Mucosa of rectum (tissue), 2 donors: ENCODE results near the gene ARHGEF33.

Experiments
- H3K27ac ChIP-seq, 2 donors: one replicate each; pipeline ENCODE4 v1.7.0; 2013; ENCODE audit warnings: inconsistent platforms in 2 of 2, low read depth in 2 of 2, low read length in 2 of 2
- H3K27me3 ChIP-seq, 2 donors: one replicate each; pipeline ENCODE4 v1.7.0; 2013; ENCODE audit warnings: low read length in 2 of 2; ENCODE audit not compliant: control insufficient read depth in 2 of 2, insufficient read depth in 2 of 2
- H3K36me3 ChIP-seq, 2 donors: one replicate each; pipeline ENCODE4 v1.7.0; 2013; ENCODE audit warnings: low read length in 2 of 2; ENCODE audit not compliant: control insufficient read depth in 2 of 2, insufficient read depth in 2 of 2
- H3K4me1 ChIP-seq, 2 donors: one replicate each; pipeline ENCODE4 v1.7.0; 2013; ENCODE audit warnings: low read length in 2 of 2, mild to moderate bottlenecking in 1 of 2; ENCODE audit not compliant: control insufficient read depth in 2 of 2, insufficient read depth in 2 of 2
- H3K4me3 ChIP-seq, 2 donors: one replicate each; pipeline ENCODE4 v1.7.0; 2013; ENCODE audit warnings: low read length in 2 of 2
- H3K9ac ChIP-seq, 2 donors: one replicate each; pipeline ENCODE4 v1.7.0; 2013; ENCODE audit warnings: low read length in 2 of 2, low read depth in 1 of 2, mild to moderate bottlenecking in 1 of 2
- H3K9me3 ChIP-seq, 2 donors: one replicate each; pipeline ENCODE4 v1.7.0; 2013; ENCODE audit warnings: low read length in 2 of 2; ENCODE audit not compliant: control insufficient read depth in 2 of 2
- donor health status: healthy.
- donor health status: Normal muscosa, but diverticular disease.

The ARHGEF33 gene

DNA sequence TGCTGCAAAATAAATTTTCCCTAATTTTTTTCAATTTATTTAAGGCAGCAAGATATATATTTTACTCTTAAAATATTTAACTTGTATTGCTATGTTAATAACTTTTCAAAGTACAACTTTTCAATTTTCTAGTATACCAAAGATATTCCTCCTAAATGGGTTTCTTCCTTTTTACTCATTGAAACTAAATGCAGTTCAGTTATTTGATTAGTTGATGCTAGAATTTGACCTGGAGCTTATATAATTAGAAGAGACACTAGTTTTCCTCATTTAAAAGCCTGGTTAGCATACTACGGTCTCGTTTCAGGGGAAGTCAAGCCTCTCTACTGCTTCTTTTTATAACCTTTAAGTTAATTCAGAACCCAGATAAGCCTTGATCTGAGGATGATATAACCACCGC lies at the start of gene ARHGEF33:
ARHGEF33 (plus strand) TSS at position 301 of the 400 bp plus-strand sequence. CDS start 29,573 bp downstream, outside the sequence.
- Histone ChIP-seq H3K9ac (no peak within 1 kb of the TSS), H3K4me1 (no peaks in the 10 kb centered on the region), H3K36me3 (no peaks in the 10 kb centered on the region), H3K27ac (no peak within 1 kb of the TSS), H3K4me3 (no peak within 1 kb of the TSS), H3K27me3 (no peaks in the 10 kb centered on the region), H3K9me3 (peaks cover 0 to 3% of the 10 kb centered on the region in 2 donors)

DNA sequence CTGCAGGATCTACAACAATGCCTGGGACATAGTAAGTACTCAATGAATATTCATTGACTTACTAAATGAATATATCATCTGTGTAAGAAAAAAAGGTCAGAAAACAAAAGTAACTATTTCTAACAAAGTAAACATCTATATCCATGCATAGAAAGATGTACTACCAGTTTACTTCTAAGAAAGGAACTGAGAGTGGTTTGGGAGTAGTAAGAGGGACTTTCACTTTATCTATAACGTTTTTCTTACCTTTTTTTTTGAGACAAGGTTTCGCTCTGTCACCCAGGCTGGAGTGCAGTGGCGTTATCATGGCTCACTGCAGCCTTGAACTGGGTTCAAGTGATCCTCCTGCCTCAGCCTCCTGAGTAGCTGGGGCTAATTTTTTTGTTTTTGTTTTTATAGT lies 39.6 kb upstream of the ARHGEF33 start:
- H3K9ac ChIP-seq: no peak overlapping the region
- H3K4me3 ChIP-seq: no peak overlapping the region
- H3K27me3 ChIP-seq: no peaks in the 10 kb centered on the region
- H3K27ac ChIP-seq: no peak overlapping the region
- H3K36me3 ChIP-seq: peaks cover 9 to 24% of the 10 kb centered on the region in 2 donors
- H3K9me3 ChIP-seq: no peaks in the 10 kb centered on the region
- no peaks in the 10 kb centered on the region for H3K4me1 ChIP-seq

DNA sequence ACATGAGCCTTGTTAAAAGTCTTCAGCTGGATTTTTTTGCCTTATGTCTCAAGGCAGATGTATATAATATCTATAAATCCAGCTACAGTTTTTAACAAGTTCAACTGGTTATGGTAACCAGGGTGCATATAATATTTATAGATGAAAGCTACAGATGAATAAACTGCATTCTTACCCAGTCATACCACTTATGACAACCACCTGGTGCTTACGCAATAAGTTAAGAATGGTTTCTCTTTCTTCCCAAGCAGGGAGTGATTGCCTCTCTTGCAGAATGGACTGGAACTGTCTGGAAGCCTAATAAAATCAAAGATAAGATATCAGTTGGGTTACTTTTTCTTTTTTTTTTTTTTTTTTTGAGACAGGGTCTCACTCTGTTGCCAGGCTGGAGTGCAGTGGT lies 33.5 kb upstream of the ARHGEF33 start:
- Histone ChIP-seq H3K27ac (no peak overlapping the region), H3K4me3 (no peak overlapping the region), H3K4me1 (no peaks in the 10 kb centered on the region), H3K9me3 (no peaks in the 10 kb centered on the region), H3K36me3 (peaks cover 20 to 26% of the 10 kb centered on the region in 2 donors), H3K9ac (no peak overlapping the region), H3K27me3 (no peaks in the 10 kb centered on the region)

DNA sequence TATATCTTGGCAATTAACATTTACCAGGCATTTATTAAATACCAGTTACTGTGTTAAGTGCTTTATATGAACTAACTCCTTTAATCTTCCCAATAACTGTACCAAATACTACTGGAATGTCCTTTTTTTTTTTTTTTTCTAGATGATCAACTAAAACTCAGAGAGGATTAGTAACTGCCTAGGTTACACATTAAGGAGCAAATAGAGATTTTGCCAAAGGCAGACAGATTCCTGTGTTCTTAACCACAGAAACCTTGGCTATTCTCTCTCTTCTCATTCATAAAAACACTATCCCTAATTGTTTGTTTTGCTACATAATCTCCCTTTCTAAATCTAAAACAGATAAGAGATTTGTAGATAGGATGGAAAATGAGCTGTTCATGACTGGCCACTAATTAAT lies 27.2 kb upstream of the ARHGEF33 start:
- Histone ChIP-seq H3K9ac (no peak overlapping the region), H3K27ac (no peak overlapping the region), H3K4me1 (no peaks in the 10 kb centered on the region), H3K4me3 (no peak overlapping the region), H3K27me3 (no peaks in the 10 kb centered on the region), H3K9me3 (no peaks in the 10 kb centered on the region), H3K36me3 (peaks cover 22 to 30% of the 10 kb centered on the region in 2 donors)

DNA sequence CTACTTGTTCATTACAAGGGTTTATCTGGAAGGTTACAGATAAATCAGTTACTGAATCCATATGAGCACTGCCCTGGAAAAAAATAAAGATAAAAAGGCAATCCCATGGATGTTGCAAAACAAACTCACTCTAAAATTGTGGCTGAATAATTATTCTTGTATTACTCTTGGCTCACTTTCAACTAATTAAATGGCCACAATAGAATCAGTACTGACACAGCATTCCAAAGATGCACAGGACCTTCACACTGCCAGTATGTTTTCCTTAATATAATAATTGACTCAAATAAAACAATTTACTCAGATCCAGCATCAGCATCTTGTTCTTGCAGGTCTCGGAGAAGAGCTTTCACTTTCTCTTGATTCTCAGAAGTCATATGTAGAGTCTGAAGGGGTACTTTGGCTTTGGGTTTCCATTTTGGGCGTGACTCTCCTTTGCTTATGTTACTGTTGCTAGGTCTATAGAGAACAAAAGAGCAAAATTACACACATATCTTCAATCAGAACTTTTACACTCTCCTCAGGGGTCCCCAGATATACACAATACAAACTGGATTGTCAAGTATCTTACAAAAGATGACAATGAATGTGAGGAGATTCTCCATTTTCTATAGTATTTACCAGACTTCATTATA lies 26.5 kb upstream of the ARHGEF33 start:
- H3K27ac ChIP-seq: no peak overlapping the region
- H3K4me3 ChIP-seq: no peak overlapping the region
- no peaks in the 10 kb centered on the region for H3K4me1 ChIP-seq
- H3K9me3 ChIP-seq: no peaks in the 10 kb centered on the region
- H3K27me3 ChIP-seq: no peaks in the 10 kb centered on the region
- H3K36me3 ChIP-seq: peaks cover 22 to 32% of the 10 kb centered on the region in 2 donors
- no peak overlapping the region for H3K9ac ChIP-seq

DNA sequence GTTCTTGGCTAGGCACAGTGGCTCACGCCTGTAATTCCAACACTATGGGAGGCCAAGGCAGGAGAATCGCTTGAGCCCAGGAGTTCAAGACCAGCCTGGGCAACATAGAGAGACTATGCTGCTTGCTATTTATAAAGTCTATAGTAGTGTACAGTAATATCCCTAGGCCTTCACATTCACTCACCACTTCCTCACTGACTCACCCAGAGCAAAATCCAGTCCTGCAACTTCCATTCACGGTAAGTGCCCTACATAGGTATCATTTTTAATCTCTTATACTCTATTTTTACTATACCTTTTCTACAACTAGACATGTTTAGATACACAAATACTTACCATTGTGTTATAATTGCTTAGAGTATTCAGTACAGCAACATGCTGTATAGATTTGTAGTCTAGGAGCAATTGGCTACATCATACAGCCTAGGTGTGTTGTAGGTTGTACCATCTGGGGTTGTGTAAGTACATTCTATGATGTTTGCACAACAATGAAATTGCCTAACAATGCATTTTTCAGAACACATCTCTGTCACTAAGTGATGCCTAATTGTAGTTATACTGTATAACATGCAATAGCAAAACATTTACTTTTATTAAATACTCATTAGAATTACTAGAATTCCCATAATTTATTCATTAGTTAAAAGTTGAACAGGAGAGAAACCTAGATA lies 22.8 kb upstream of the ARHGEF33 start:
- H3K27me3 ChIP-seq: no peaks in the 10 kb centered on the region
- H3K4me1 ChIP-seq: no peaks in the 10 kb centered on the region
- H3K36me3 ChIP-seq: peaks cover 4 to 19% of the 10 kb centered on the region in 2 donors
- no peak overlapping the region for H3K9ac ChIP-seq
- no peaks in the 10 kb centered on the region for H3K9me3 ChIP-seq
- H3K4me3 ChIP-seq: no peak overlapping the region
- H3K27ac ChIP-seq: no peak overlapping the region

DNA sequence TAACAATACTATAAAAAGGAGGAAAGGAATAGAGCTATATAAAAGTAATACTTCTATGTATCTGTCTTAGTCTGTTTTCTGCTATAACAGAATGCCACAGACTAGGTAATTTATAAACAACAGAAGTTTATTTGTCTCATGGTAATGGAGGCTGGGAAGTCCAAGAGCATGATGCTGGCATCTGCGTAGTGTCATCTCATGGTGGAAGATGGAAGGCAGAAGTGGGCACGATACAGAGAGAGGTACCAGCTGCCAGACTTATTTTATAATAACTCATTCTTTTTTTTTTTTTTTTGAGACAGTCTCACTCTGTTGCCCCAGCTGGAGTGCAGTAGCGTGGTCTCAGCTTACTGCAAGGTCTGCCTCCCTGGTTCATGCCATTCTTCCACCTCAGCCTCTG lies 18.2 kb upstream of the ARHGEF33 start:
- H3K36me3 ChIP-seq: peaks cover 0 to 3% of the 10 kb centered on the region in 2 donors
- peaks cover 7 to 9% of the 10 kb centered on the region in 2 donors for H3K4me1 ChIP-seq
- no peak overlapping the region for H3K4me3 ChIP-seq
- no peaks in the 10 kb centered on the region for H3K9me3 ChIP-seq
- no peak overlapping the region for H3K27ac ChIP-seq
- H3K9ac ChIP-seq: no peak overlapping the region
- no peaks in the 10 kb centered on the region for H3K27me3 ChIP-seq

DNA sequence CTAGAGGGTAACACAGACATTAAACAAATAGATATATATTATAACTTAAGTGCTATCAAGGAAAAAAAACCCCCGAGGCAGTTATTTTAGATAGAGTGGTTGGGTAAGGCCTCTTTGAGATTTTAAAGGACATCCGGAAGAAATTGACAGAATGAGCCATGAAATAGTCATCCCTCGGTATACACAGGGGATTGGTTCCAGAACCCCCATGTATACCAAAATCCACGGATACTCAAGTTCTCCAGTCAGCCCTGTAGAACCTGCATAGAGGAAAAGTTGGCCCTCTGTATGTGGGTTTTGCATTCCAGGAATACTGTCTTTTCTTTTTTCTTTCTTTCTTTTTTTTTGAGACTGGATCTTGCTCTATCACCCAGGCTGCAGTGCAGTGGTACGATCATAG lies 15.9 kb upstream of the ARHGEF33 start:
- Histone ChIP-seq H3K4me1 (peaks cover 9% of the 10 kb centered on the region in 2 donors), H3K27ac (no peak overlapping the region), H3K4me3 (no peak overlapping the region), H3K9ac (no peak overlapping the region), H3K27me3 (no peaks in the 10 kb centered on the region), H3K36me3 (no peaks in the 10 kb centered on the region), H3K9me3 (no peaks in the 10 kb centered on the region)

DNA sequence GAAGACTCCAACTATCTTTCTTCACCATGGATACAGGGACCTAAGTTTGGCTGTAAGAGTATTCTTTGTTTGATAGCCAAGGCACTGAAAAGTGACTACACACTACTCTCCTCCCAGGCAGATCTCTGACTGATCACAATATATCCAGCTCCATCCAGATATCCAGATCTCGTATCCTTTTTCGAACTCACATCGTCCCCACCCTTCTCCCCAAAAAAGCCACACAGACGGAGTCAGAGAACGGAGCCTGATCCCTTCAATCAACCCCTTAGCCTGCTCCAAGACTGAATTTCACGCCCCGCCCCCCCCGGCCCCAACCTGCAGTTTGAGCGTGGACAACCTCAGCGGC lies 14.5 kb upstream of the ARHGEF33 start:
- no peaks in the 10 kb centered on the region for H3K9me3 ChIP-seq
- peaks cover 9% of the 10 kb centered on the region in 2 donors for H3K4me1 ChIP-seq
- no peaks in the 10 kb centered on the region for H3K36me3 ChIP-seq
- peak overlapping the region; percentile 33 to 64 for H3K27ac ChIP-seq
- no peaks in the 10 kb centered on the region for H3K27me3 ChIP-seq
- H3K4me3 ChIP-seq: peak overlapping the region; percentile 90 to 99
- peak overlapping the region; percentile 75 to 84 for H3K9ac ChIP-seq

DNA sequence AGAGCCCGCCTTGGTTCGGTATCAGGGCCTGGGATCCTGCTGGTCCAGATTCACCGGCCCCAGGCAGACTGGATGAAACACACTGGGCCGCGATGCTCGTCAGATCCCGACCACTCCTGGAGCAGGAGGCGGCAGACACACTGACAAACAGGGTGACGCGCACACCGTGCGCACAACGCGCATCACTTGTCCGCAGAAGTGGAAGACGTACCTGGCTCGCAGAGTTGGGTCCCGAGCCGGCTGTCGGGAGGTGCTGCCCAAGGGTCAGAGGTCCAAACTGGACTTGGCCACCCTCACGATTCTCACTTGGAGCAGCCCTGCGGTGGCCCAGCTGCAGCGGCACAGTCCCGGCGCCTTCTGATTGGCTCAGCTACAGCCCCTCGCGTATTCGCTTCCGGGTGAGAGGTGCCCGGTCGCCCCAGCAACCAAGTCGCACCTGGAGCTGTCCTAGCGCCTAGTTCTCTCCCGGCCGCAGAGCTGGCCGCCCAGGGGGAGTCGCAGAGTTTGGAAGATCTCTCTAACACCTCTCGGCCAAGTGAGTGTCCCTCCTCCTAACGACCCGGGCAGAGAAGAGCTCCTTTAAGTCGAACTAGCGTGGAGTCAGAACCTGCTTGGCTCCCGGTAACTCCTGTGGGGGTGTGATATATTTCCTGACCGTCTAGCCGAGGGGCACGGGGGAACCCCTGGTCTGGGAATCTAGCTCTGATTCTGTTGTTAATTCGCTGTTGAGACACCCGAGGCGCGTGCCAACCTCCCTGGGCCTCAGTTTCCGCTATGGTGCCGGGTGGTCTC lies 13.9 kb upstream of the ARHGEF33 start, which contains the start of the genes DHX57 and MORN2:
DHX57 (minus strand) TSS at position 359 of the 792 bp plus-strand sequence. CDS start 7,529 bp downstream, outside the sequence.
MORN2 (plus strand) TSS at position 401 of the 792 bp plus-strand sequence.
- H3K36me3 ChIP-seq: no peaks in the 10 kb centered on the region
- peaks cover 9% of the 10 kb centered on the region in 2 donors for H3K4me1 ChIP-seq
- H3K9ac ChIP-seq: peak within 1 kb of the TSS; percentile 75 to 84
- H3K27ac ChIP-seq: peak within 1 kb of the TSS; percentile 33 to 64
- H3K4me3 ChIP-seq: peak within 1 kb of the TSS; percentile 90 to 99
- H3K9me3 ChIP-seq: no peaks in the 10 kb centered on the region
- no peaks in the 10 kb centered on the region for H3K27me3 ChIP-seq
